ENCODE data around the gene DCBLD2. TPM values are rescaled to one million over a fixed set of nuclear protein-coding genes. Genes with fewer than 3 reads are reported as not detected.

Gene DCBLD2
- total RNA-seq, 1 experiment from 2014 or later: 112 TPM

DNA sequence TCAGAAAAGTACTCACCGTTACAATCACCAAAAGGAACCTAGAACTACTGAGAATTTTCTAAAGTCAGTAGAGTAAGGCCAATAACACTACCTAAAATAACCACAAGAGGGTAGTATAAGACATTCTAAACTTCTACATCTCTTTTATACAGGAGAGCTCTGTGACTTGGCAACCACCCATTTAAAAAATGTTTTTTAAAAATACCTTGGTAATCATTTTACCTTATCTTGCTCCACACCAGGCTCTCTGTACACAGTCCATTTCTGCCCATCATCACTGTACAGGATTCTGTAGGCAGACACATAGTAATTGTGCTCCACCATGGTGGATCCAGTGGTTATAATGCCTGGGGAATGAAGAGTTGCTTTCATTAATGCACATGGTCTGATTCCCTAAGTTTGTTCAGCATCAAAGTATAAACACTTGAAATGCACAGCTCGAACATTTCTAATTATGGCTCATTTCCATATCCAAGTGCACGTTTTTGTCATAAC, 83.9 kb downstream of the DCBLD2 start:
- no peak overlapping the region for H3K4me3 ChIP-seq
- peaks cover 47% of the 10 kb centered on the region for H3F3A ChIP-seq (ENCODE audit: insufficient read depth, low read depth)
- POLR2A ChIA-PET (ENCODE audit: unreplicated experiment): no interaction called here
- intact Hi-C loops (cut with micrococcal nuclease; ENCODE audit: unreplicated experiment): loop anchor here (1.0 to 2.0 kb wide), 4 partner anchors 167 to 935 kb away; no protein-coding TSS in a partner anchor
- TF ChIP-seq EZH2 (IDR thresholded peaks at IDR 0.05; ENCODE audit: low read depth): no peak
- TF ChIP-seq, protein P1, sequence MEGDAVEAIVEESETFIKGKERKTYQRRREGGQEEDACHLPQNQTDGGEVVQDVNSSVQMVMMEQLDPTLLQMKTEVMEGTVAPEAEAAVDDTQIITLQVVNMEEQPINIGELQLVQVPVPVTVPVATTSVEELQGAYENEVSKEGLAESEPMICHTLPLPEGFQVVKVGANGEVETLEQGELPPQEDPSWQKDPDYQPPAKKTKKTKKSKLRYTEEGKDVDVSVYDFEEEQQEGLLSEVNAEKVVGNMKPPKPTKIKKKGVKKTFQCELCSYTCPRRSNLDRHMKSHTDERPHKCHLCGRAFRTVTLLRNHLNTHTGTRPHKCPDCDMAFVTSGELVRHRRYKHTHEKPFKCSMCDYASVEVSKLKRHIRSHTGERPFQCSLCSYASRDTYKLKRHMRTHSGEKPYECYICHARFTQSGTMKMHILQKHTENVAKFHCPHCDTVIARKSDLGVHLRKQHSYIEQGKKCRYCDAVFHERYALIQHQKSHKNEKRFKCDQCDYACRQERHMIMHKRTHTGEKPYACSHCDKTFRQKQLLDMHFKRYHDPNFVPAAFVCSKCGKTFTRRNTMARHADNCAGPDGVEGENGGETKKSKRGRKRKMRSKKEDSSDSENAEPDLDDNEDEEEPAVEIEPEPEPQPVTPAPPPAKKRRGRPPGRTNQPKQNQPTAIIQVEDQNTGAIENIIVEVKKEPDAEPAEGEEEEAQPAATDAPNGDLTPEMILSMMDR (conservative IDR thresholded peaks at IDR 0.05): peak; percentile 95
- no peaks in the 10 kb centered on the region for H3K9me3 ChIP-seq (ENCODE audit: insufficient read depth, low read depth)
- H3K27ac ChIP-seq: peak overlapping the region; percentile 2; the same call in 1 of the 2 replicates
- CTCF ChIA-PET: interaction anchor here (0.5 to 2.1 kb wide), 9 partner anchors 84 to 1006 kb away, joined by 3 to 23 read pairs (median 4); partner anchors contain the start of gene DCBLD2
- peaks cover 24% of the 10 kb centered on the region for H3K4me1 ChIP-seq (replicated peaks; ENCODE audit: insufficient read depth)
- H4K20me1 ChIP-seq (ENCODE audit: insufficient read depth): no peaks in the 10 kb centered on the region
- no TSS peak for BruUV-seq (replicated peaks)
- H3K79me2 ChIP-seq (ENCODE audit: low read depth): no peaks in the 10 kb centered on the region
- H2AFZ ChIP-seq: no peak overlapping the region
- no peak overlapping the region for H3K4me2 ChIP-seq
- peaks cover 35% of the 10 kb centered on the region for H3K36me3 ChIP-seq (ENCODE audit: low read depth)
- H3K27me3 ChIP-seq (ENCODE audit: insufficient read depth, low read depth): no peaks in the 10 kb centered on the region
- peak in 1 of 2 experiments; percentile 64 for DNase-seq
- H3K9me2 ChIP-seq (ENCODE audit: insufficient read depth): no peaks in the 10 kb centered on the region

DNA sequence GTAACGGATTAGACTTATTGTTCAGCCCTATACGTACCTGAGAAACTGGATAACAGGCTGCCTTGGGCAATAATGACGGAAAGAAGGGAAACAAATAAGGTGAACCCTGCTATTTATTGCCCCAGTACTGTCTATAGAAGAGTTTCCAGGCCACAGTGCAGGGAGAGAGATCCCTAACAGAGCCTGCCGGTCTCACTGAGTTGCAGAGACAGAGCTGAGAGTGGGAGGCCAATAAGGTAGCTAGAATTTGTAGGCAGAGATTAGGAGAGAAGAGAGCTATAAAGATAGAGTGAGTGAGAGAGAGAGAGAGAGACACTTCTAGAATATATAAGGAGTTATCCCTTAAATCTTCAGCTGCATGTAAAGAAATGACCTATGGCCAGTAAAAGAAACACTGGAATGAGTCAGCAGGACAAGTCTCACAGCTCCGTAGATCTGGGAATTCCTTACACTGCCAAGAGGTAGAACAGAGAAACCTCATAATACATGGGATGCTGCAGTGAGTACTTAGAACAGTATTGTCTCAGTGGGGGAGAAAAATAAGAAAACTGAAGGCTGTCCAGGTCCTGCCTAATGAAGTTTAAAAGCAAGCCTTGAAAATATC, 86.6 kb downstream of the DCBLD2 start:
- BruUV-seq (replicated peaks): no TSS peak
- H3K9me2 ChIP-seq (ENCODE audit: insufficient read depth): no peaks in the 10 kb centered on the region
- no peak overlapping the region for H3K4me3 ChIP-seq
- peaks cover 58% of the 10 kb centered on the region for H3K36me3 ChIP-seq (ENCODE audit: low read depth)
- intact Hi-C loops (cut with micrococcal nuclease; ENCODE audit: unreplicated experiment): loop anchor here (1.0 kb wide), 1 partner anchor 213 kb away; no protein-coding TSS in a partner anchor
- peak overlapping the region; percentile 58 for H3K27ac ChIP-seq
- no peaks in the 10 kb centered on the region for H3K27me3 ChIP-seq (ENCODE audit: insufficient read depth, low read depth)
- H3K4me2 ChIP-seq: peak overlapping the region; percentile 25
- H2AFZ ChIP-seq: no peak overlapping the region; the same call in 1 of the 2 replicates
- peaks cover 24% of the 10 kb centered on the region for H3K4me1 ChIP-seq (replicated peaks; ENCODE audit: insufficient read depth)
- POLR2A ChIA-PET (ENCODE audit: unreplicated experiment): interaction anchor here (0.6 kb wide), 4 partner anchors 20 to 214 kb away, joined by 3 to 4 read pairs (median 4); no protein-coding TSS in a partner anchor
- H3K79me2 ChIP-seq (ENCODE audit: low read depth): no peaks in the 10 kb centered on the region
- H4K20me1 ChIP-seq (ENCODE audit: insufficient read depth): no peaks in the 10 kb centered on the region
- no peak for TF ChIP-seq EZH2 (IDR thresholded peaks at IDR 0.05; ENCODE audit: low read depth)
- TF ChIP-seq, protein P1 (conservative IDR thresholded peaks at IDR 0.05): no peak
- no peaks in the 10 kb centered on the region for H3K9me3 ChIP-seq (ENCODE audit: insufficient read depth, low read depth)
- DNase-seq: peak in 1 of 2 experiments; percentile 70
- CTCF ChIA-PET: interaction anchor here (0.6 to 3.0 kb wide), 10 partner anchors 12 to 363 kb away, joined by 3 to 22 read pairs (median 6); partner anchors contain the start of gene CPOX
- H3F3A ChIP-seq (ENCODE audit: insufficient read depth, low read depth): peaks cover 51% of the 10 kb centered on the region

DNA sequence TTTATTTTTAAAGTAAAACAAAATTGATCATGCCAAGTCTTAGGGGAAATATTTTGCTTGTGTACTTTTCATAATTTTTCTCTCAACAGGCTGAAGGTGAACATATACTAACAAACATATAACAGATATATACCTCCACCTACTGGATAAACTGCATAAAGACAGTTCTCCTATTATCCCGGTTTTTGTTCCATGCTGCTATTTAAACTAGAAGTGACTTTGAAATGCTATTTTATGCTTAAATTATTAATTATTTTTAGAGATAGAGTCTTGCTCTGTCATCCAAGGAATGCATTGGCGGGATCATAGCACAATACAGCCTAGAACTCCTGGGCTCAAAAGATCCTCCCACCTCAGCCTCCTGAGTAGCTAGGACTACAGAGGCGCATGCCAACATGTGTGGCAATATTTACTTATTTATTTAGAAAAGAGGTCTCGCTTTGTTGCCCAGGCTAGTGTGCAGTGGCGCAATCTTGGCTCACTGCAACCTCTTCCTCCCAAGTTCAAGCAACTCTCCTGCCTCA, 88.6 kb downstream of the DCBLD2 start:
- Histone ChIP-seq H3K27me3 (ENCODE audit: insufficient read depth, low read depth) (no peaks in the 10 kb centered on the region), H3K79me2 (ENCODE audit: low read depth) (no peaks in the 10 kb centered on the region), H3K4me1 (replicated peaks; ENCODE audit: insufficient read depth) (peaks cover 24% of the 10 kb centered on the region), H3F3A (ENCODE audit: insufficient read depth, low read depth) (peaks cover 47% of the 10 kb centered on the region), H3K36me3 (ENCODE audit: low read depth) (peaks cover 66% of the 10 kb centered on the region), H4K20me1 (ENCODE audit: insufficient read depth) (no peaks in the 10 kb centered on the region), H2AFZ (no peak overlapping the region), H3K4me3 (no peak overlapping the region), H3K9me2 (ENCODE audit: insufficient read depth) (no peaks in the 10 kb centered on the region), H3K9me3 (ENCODE audit: insufficient read depth, low read depth) (no peaks in the 10 kb centered on the region), H3K27ac (no peak overlapping the region), H3K4me2 (no peak overlapping the region)
- intact Hi-C loops (cut with micrococcal nuclease; ENCODE audit: unreplicated experiment): loop anchor here (1.0 kb wide), 2 partner anchors 479 to 774 kb away; no protein-coding TSS in a partner anchor
- DNase-seq: peak in 1 of 2 experiments; percentile 69
- no TSS peak for BruUV-seq (replicated peaks)
- POLR2A ChIA-PET (ENCODE audit: unreplicated experiment): no interaction called here
- TF ChIP-seq, protein P1 (conservative IDR thresholded peaks at IDR 0.05): peak; percentile 93
- no peak for TF ChIP-seq EZH2 (IDR thresholded peaks at IDR 0.05; ENCODE audit: low read depth)
- CTCF ChIA-PET: interaction anchor here (0.6 to 3.0 kb wide), 3 partner anchors 81 to 211 kb away, joined by 4 to 22 read pairs (median 5); no protein-coding TSS in a partner anchor
